KMS-11 (cell line): ENCODE results near the gene MIA3.
A peak's percentile ranks its signal among the peaks of the same experiment; 100 is the strongest.

Experiments used
- H2AFZ ChIP-seq: fragments of 200-600 bp; sonication (generic); 2 replicates; pipeline ENCODE4 v1.6.1; 2016; ENCODE audit warnings: antibody characterized with exemption, mixed run types, low read depth
- H3K27ac ChIP-seq: fragments of 200-600 bp; sonication (generic); 2 replicates; pipeline ENCODE4 v1.6.1; 2016; ENCODE audit warnings: mild to moderate bottlenecking, mixed run types
- H3K27me3 ChIP-seq: fragments of 200-600 bp; sonication (generic); 2 replicates; pipeline ENCODE4 v1.6.1; 2017; ENCODE audit warnings: mild to moderate bottlenecking, low read depth, mixed run types, moderate library complexity; ENCODE audit not compliant: insufficient read depth
- H3K36me3 ChIP-seq: fragments of 200-600 bp; sonication (generic); 2 replicates; pipeline ENCODE4 v1.6.1; 2017; ENCODE audit warnings: mild to moderate bottlenecking, mixed run types; ENCODE audit not compliant: insufficient read depth
- H3K4me1 ChIP-seq: fragments of 200-600 bp; sonication (generic); 2 replicates; pipeline ENCODE4 v1.6.1; 2016; ENCODE audit warnings: mild to moderate bottlenecking, low read depth, mixed run types; ENCODE audit not compliant: poor library complexity, severe bottlenecking
- H3K4me2 ChIP-seq: fragments of 200-600 bp; sonication (generic); 2 replicates; pipeline ENCODE4 v1.7.0; 2016; ENCODE audit warnings: mild to moderate bottlenecking, mixed run types
- H3K4me3 ChIP-seq: fragments of 200-600 bp; sonication (generic); IDR thresholded peaks from 2 replicates; pipeline ENCODE4 v1.6.1; 2017; ENCODE audit warnings: low read depth, low read length, mixed read lengths; ENCODE audit not compliant: insufficient read depth
- H3K79me2 ChIP-seq: fragments of 200-600 bp; sonication (generic); 2 replicates; pipeline ENCODE4 v1.6.1; 2016; ENCODE audit warnings: low read depth, mixed run types; ENCODE audit not compliant: insufficient read depth
- H3K9ac ChIP-seq: fragments of 200-600 bp; sonication (generic); 2 replicates; pipeline ENCODE4 v1.6.1; 2016; ENCODE audit warnings: mild to moderate bottlenecking, mixed run types
- H4K20me1 ChIP-seq: fragments of 200-600 bp; sonication (generic); 2 replicates; pipeline ENCODE4 v1.6.1; 2016; ENCODE audit warnings: mild to moderate bottlenecking, mixed run types; ENCODE audit not compliant: insufficient read depth
- CTCF ChIP-seq: fragments of 200-600 bp; sonication (generic); conservative IDR thresholded peaks from 2 replicates; pipeline ENCODE4 v1.6.1; 2017; ENCODE audit warnings: low read depth, mild to moderate bottlenecking, antibody characterized with exemption, low read length, moderate library complexity, mixed read lengths

The MIA3 gene

GRCh38 chr1:222652676-222653075 lies 34.8 kb downstream of the MIA3 start:
- Histone ChIP-seq H3K4me1 (peaks cover 45% of the 10 kb centered on the region), H3K27me3 (no peaks in the 10 kb centered on the region), H4K20me1 (peaks cover 10% of the 10 kb centered on the region; the same call in 1 of the 2 replicates), H3K27ac (no peak overlapping the region; the same call in 1 of the 2 replicates), H3K4me2 (peak overlapping the region; percentile 43), H3K36me3 (0 out of 2 replicates have a peak, but pooled peaks cover 2% of the 10 kb centered on the region), H3K79me2 (no peaks in the 10 kb centered on the region), H3K4me3 (no peak overlapping the region), H3K9ac (no peak overlapping the region), H2AFZ (no peak overlapping the region)
- no peak for TF ChIP-seq CTCF

GRCh38 chr1:222653178-222653827 lies 35.4 kb downstream of the MIA3 start:
- H2AFZ ChIP-seq = no peak overlapping the region
- 0 out of 2 replicates have a peak, but pooled peaks cover 6% of the 10 kb centered on the region for H3K36me3 ChIP-seq
- no peak for TF ChIP-seq CTCF
- H3K4me2 ChIP-seq = peak overlapping the region; percentile 43
- H3K79me2 ChIP-seq = no peaks in the 10 kb centered on the region
- H4K20me1 ChIP-seq = peaks cover 10% of the 10 kb centered on the region; the same call in 1 of the 2 replicates
- peak overlapping the region; percentile 21; the same call in 1 of the 2 replicates for H3K27ac ChIP-seq
- H3K4me1 ChIP-seq = peaks cover 45% of the 10 kb centered on the region
- H3K4me3 ChIP-seq = no peak overlapping the region
- no peaks in the 10 kb centered on the region for H3K27me3 ChIP-seq
- no peak overlapping the region for H3K9ac ChIP-seq

- no peaks in the 10 kb centered on the region for H3K79me2 ChIP-seq
- no peak; the same call in 1 of the 2 replicates for TF ChIP-seq CTCF
- H3K4me3 ChIP-seq = no peak overlapping the region
- H3K27ac ChIP-seq = no peak overlapping the region
- peaks cover 45% of the 10 kb centered on the region for H3K4me1 ChIP-seq
- H3K9ac ChIP-seq = no peak overlapping the region
- H3K4me2 ChIP-seq = peak overlapping the region; percentile 66
- peaks cover 10% of the 10 kb centered on the region; the same call in 1 of the 2 replicates for H4K20me1 ChIP-seq
- 0 out of 2 replicates have a peak, but pooled peaks cover 6% of the 10 kb centered on the region for H3K36me3 ChIP-seq
- no peak overlapping the region for H2AFZ ChIP-seq
- no peaks in the 10 kb centered on the region for H3K27me3 ChIP-seq
Observed at GRCh38 chr1:222654849-222655248, 37.0 kb downstream of the MIA3 start.

- Histone ChIP-seq H3K27me3 (no peaks in the 10 kb centered on the region), H3K4me1 (peaks cover 43% of the 10 kb centered on the region), H2AFZ (no peak overlapping the region), H3K4me2 (no peak overlapping the region), H3K27ac (no peak overlapping the region), H3K79me2 (no peaks in the 10 kb centered on the region), H3K36me3 (peaks cover 6% of the 10 kb centered on the region; the same call in 1 of the 2 replicates), H4K20me1 (peaks cover 10% of the 10 kb centered on the region; the same call in 1 of the 2 replicates), H3K9ac (no peak overlapping the region), H3K4me3 (no peak overlapping the region)
- no peak for TF ChIP-seq CTCF
Observed at GRCh38 chr1:222656391-222657155, 38.7 kb downstream of the MIA3 start.
